Activated CD4-positive, CD25-positive, alpha-beta regulatory T cell (primary cell): ENCODE results near the gene SMTNL2.

Experiments used
- DNase-seq, 4 experiments: peaks; one replicate each; lab custom pipeline; 2025; lab: John Stamatoyannopoulos, UW

Gene SMTNL2

DNA sequence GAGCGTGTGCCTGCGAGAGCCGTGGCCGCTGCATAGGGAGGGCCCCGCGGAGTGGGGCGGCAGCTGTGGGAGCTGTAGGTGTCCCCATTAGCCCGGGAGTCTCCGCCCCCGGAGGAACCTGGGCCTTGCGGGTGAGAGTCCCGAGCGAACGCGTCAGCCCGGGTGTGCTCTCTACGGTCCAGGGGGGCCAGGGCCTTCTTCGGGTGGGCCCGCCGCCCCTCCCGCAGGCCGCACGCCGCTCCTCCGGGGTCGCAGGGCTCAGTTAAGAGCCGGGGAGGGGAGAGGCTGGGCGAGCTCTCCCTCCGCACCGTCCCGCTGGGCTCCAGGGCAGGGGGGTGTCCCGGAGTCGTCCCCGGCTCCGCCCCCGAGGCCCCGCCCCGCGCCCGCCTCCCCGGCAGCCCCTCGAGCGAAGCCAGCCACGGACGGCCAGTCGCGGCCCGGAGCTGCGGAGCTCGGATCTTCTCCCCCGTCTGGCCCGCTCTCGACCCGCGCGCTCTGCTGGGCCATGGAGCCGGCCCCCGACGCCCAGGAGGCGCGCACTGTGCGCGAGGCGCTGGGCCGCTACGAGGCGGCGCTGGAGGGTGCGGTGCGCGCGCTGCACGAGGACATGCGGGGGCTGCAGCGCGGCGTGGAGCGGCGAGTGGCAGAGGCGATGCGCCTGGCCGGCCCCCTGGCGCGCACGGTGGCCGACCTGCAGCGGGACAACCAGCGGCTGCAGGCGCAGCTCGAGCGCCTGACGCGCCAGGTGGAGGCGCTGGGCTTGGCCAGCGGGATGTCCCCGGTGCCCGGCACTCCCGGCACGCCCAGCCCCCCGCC is at the start of gene SMTNL2:
SMTNL2 (plus strand) TSS at position 429 of the 816 bp plus-strand sequence; CDS start at position 506, 77 bp downstream.
- no peak for DNase-seq

DNA sequence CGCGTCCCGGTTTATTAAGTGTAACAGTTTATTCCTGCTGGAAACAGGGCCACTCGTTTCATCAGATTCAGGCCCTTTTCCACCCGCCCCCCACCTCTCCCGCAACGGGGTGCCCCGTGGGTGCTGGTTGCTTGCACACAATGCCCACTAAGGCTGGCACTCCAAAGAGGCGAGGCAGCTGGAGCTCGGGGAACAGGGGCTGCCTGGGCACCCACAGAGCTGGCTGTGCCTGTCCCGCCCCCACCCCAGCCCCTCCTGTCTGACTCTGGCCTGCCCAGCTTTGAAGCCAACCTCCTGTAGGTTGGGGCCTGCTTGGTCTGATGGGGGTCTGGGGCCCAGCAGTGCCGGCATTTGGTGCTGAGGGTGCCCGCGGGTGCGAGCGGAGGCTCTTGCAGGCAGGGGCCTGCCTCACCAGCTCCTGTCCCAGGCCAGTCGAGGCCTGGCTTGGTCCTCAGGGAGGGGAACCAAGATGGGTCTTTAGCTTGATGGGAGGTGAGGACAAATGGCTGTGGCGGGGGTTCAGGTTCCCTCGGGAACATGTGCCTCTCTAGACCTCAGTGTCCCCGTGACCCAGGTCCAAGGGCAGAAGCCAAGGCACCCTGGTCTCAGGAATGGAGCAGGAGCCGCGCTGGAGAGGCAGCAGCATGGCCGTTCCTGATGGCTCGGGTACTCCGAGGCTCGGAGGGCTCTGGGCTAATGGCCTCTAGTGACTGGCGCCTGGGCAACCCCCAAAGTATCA is 49.2 kb upstream of the SMTNL2 start:
- no peak for DNase-seq

DNA sequence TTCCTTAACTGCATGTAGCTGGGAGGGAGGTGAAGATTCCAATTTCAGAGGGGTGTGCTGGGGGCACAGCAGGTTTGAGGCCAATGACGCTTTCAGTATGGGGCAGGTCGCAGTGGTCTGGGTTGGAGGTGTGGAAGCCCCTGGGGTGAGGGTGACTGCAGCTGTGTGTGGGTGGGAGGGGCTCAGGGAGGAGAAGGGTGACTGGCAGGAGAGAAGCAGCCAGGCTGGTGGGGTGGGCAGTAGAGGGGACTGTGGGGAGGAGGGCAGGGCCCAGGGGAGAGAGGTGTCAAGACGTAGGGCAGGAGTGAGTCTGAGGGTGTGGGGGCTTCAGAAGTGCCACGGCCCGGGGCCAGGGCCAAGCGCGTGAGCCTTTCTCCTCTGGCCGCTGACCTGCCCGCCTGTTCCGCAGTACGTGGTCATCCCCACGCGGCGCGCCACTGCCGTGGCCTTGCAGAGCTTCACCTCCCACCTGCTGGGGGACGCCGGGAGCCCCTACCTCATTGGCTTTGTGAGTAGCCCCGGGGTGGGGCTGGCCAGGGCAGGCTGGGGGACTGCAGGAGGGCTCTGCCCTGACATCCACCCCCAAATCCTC is 48.6 kb upstream of the SMTNL2 start:
- DNase-seq, result no peak

DNA sequence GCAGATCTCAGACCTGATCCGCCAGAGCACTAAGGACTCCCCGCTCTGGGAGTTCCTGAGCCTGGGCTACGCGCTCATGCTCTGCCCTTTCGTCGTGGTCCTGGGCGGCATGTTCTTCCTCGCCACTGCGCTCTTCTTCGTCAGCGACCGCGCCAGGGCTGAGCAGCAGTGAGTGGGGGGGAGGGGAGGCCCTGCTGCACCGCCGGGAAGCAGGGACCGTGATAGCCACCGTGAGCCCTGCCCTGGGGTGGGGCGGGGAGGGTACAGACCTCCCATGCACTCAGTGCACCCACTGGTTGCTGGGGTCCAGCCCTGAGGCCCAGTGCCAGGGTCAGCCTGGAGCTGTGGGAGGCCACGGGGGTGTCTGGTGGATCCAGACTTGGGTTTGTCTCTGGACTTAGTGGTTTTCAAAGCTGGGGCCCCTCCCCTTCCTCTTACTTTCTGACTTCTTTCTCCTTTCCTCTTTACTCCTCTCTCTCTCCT is 48.0 kb upstream of the SMTNL2 start:
- no peak for DNase-seq

DNA sequence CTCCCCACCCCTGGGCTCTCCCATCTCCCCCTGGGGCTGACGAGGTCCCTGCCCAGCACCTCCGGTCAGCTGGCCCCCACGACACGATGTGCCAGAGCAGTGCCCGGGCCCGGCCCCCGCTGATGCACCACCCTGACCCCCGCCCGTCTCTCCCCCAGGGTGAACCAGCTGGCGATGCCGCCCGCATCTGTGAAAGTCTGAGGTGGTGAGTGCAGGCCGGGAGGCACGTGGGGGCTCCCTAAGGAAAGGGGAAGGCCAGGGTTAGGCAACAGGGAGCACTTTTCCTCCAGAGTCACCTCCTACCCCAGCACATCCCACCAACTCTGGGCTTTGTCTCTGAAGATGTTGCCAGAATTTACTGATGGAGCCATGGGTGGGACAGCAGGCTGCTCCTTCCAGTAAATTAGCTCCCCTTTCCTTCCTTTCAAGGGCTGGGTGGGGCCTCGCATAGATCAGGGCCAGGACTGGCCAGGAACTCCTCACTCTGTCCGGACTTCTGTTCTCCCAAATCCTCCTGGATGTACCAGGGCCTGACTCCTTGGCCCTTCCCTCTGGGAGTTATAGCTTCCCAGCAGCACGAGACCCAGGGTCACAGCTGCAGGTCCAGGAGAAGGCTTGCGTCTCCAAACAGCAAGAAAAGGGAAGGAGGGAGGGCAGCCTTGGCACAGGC is 47.5 kb upstream of the SMTNL2 start:
- no peak for DNase-seq

DNA sequence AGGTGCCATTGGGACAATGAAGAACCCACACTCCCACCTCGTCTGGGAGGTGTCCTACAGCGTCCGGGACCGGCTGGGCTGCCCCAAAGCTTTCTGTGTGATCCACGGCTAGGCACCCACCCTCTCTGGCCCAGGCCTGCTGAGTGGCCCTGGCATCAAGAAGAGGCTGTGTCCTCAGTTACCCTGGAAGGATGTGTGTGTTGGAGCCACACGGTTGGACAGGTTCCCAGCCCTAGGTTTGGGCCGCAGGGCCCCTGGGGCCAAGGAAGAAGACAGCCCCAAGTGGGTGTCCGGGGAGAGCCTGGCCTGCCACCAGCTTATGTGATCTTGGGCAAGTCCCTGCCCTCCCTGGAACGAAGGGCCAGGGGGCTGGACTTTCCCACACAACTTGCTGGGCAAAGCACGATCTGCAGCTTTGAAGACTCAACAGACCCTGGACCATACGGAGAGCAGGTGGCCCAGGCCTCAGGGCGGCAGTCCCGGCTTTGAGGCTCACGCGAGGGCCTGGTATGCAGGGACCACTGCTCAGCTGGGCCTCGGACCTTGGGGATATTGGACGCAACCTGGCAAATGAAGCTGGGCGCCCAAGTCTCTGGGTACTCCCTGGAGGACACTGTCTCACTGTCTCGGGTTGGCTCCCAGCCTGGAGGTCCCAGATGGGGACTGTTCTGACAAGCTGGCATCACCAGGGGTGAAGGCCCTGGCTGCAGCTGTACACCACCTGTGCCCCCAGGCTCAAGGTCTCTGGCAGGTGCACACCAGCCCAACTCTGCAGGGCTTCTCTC is 46.7 kb upstream of the SMTNL2 start:
- DNase-seq, result no peak

DNA sequence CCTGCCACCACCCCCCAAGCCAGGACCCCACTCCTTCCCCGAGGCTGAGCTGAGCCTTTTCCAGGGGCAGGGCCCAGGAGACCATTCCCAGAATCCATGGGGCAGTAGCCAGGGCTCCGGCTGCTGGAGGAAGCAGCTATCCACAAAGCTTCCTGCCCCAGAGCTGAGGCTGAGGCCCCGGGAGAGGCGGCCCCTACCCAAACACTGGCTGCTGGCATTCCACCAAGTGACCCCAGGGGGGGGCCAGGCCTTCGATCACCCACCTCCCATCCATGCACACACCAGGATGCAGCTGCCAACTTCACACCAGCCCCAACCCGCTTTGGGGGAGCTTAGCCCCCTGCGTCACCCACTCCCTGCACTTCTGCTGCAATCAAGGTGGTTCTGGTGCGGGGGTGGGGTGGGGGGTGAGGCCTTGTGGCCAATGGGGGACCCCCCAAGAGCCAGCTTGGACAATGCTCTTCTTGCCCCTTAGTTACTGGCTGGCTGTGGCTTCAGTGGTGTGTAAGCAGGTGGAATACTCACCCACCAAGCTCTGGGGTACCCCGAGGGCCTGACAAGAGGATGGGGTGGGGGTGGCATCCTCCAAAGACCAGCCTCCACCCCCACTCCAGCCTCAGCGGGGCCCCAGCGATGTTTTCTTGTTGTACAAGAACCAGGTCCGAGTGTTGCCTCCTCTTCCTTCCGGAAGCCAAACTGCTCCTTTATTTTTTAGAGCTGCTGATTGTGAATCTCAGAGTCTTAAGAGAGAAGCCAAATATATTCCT is 45.9 kb upstream of the SMTNL2 start:
- DNase-seq, result no peak

DNA sequence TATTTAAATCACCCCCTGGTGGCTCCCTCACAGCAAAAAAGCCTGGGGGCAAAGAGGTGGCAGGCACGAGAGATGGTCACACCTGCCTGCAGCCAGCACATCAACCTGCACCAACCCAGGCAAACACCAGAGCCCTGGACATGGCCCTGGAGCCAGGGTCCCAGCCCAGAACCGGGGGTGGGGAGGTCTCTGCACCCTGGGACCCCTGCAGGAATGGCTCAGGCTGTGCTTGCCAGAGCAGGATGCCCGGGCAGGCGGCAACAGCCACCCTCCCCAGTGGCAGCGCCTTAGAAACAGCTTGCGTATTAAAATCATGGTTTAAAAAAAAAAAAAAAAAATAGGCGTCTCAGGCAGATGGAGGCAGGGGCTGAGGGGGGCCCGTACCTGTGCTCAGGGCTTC is 45.3 kb upstream of the SMTNL2 start:
- no peak for DNase-seq

DNA sequence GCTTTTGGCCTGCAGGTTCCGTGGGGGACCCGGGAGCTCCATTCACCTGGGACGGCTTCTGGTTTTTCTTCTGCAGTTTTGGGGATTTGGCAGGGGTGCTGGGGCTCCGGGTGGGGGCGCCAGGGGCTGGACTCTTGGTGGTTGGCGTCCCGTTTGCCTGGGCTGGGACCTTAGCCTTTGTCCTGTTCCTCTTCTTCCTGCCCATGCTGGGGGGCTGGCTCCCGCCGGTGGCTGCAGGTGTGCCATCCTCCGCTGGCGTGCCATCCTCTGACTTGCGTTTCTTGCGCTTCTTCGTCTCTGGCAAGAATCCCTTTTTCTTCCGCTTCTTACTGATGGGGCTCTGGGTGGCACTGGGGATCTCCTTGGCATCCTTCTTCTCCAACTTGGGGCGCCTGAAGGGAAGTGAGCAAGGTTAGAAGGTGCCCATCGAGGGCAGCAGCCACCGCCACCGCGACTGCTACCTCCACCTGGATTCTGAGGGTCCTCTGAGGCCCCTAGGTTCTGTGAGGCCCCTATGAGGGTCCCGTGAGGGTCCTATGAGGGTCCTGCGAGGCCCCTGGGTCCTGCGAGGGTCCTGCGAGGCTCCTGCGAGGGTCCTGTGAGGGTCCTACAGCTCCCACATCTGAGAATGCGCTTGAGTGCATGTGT is 44.6 kb upstream of the SMTNL2 start:
- DNase-seq, result no peak

DNA sequence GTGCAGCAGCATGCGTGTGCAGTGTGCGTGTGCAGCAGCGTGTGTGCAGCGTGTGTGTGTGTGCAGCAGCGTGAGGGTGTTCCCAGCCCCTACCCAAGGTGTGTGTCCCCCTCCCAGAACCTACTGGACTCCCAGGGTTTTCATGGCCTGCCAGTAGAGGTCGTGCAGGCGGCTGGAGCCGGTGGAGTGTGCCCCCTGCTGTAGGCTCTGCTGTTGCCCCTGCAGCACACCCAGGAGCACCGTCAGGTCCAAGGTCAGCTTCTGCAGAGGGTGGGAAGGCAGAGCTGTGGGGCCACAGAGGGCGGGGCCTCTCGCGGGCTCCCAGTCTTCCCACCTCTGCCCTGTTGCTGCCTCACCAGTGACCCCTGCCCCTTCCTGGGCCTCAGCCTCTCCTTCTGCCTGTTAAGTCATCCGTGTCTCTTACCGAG is 44.1 kb upstream of the SMTNL2 start:
- DNase-seq, result no peak

DNA sequence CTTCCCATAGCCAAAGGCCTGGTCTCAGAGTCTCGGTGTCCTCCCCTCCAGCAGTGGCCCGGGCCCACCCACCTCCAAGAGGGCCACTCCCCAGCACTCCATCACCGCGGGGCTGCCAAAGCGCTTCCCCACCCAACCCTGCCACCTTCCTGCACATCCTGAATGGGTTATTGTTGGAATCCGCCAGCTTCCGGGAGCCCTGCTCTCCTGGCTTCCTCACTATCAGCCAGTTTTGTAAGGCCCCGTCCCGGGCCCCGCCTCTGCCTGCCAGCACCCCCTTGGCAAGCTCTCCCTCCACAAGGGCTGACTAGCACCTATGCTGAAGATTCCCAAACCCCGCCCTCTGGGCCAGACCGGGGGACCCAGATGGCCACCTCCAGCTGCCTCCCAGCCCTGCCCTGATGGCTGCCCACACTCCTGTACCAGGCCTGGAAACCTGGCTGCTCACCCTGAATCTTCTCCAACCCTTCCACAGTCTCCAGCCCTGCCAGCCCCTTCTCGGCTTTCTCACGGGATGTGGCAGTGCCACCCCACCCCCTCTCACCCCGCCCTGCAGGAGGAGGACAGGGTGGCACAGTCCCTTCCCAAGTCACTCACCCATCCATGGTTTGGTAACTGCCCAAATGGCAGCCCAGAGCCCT is 43.5 kb upstream of the SMTNL2 start:
- DNase-seq, result no peak

DNA sequence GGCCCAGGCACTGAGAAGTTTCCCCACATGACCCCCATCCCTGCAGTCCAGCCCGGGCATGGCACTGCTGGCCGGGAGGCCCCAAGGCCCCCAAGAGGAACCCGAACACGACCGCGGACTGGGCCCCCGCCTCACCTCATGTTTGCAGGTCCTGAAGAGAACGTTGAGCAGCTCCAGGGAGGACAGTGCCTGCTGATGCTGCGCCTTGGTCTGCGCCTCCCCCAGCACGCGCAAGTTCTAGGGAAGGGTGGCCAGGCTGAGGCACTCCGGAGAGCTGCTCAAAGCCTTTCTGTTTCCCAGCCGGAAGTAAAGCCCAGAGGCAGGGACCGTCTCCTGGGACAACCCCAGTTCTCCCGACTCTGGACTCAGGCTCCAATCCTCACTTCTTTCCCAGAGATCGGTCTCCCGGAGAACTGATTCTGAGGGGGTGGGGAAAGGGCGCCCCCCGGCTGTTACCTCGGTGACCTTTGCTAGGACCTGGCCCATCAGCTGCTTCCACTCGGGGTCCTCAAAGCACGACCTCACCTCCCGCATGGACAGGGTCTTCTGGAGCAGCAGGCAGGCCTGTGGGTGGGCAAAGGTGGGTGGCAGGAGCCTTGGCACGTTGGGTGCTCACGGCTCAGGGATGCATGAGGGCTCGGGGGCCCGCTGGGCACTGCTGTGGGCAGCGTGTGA is 42.9 kb upstream of the SMTNL2 start:
- no peak for DNase-seq

DNA sequence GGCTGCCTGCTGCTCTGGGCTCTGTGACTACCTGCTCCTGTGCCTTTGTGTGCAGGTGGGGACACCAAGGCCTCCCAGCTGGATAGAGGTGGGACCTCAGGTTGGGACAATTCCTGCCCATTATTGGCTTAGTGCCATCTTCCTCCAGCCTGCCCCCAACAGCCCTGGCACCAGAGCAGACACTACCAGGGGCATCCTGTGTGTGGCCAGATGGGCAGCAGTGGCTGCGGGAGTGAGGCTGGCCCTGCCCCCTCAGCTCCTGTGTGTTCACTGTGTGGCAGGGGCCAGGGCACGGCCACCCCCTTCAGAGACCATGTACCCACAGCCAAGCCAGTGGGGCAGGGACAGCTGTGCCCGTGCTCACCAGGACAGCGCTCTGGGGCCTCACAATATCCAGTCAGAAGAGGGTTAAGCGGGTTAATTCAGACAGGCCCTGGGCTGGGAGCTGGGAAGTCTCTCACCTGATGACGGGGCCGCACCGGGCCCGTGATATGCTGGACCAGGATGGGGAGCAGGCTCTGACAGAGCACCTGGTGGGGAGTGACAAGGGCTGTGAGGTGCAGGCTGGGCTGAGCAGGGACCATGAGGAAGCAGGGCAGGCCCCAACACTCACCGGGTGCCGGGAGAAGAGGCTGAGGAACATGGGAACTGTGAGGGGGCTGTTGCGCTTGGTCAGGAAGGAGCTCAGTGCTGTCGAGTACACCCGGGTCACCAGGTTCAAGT is 42.2 kb upstream of the SMTNL2 start:
- no peak for DNase-seq

DNA sequence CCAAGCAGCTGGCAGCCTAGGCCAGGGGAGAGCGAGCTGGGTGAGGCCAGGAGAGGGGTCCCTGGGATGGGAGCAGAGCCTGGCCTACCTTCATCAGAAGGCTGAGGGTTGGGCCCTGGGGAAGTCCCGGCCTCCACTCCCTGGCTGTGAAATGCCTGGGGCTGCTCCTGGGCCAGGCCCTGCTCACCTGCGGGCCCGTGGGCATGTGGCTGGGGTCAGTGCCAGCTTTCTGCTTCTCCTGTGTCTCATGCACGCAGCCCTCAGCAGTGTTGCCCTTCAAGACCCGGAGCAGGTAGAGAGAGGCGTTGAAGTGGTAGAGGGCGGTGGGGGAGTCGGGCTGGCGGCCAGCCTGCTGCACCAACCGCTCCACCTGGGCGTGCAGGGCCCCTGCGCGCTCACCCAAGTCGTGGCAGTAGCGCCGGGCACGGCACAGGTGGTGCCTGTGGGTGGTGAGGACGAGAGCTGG is 41.6 kb upstream of the SMTNL2 start:
- no peak for DNase-seq

DNA sequence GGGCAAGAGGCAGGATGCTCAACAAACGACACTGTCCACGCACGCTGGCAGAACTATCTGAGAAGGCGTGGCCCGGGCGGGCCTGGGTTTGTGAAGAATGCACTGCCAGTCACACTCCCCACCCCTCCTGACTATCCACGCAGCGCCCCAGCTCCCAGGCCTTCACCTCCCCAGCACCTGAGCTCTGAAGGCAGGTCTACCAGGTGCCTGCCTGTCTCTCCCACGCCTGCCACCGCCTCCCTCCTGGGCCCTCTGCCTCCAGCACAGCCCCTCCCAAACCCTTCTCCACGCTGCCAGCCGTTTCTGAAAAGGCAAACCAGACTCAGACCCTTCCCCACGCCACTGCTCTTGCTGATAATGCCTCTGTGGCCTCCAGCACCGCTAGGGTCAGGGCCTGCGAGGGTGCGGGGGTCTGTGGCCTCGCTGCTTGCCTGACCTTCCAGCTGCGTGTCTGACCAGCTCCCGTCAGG is 40.7 kb upstream of the SMTNL2 start:
- no peak for DNase-seq

DNA sequence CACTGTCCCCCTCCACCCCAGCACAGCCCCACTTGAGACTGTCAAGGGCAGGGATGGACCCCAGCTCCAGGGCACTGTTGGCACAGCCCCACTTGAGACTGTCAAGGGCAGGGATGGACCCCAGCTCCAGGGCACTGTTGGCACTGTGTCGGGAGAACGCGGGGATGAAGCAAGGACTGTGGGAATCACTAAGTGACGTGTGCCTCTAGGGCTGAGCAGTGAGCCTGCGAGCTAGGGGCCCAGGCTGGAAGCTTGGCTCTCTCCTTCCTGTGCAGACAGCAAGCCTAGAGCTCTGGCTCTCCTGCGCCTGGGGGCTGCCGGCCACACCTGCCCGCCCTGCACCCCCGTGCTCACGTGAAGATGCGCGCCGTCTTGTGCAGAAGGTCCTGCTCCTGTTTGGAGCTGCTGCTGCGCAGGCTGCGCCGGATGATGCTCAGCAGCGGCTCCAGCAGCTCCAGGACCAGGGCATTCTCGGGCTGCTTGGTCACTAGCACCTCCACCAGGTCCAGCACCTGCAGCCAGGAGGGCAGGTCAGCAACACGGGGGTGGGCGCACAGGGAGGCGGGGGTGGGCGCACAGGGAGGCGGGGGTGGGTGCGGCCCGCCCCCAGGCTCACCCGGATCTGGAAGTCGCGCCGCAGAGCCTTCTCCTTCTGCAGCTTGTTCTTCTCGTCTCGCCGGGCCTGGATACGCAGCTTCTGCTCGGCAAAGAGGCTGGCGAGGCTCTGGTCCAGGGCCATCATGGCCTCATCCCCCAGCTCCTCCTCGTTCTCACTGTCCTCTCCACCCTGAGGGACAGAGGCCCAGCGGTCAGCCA is 40.0 kb upstream of the SMTNL2 start:
- no peak for DNase-seq

DNA sequence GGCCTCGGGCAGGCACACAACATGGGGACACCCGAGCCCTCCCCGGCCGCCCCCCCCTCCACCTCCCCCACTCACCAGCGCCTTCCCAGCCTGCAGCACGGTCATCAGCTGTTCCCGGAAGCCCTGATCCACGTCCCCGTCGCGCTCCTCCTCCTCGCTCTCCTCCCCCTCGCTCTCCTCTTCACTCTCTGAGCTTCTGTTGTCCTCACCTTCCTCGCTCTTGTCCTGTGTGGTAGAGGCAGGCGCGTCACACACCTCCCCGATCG is 39.4 kb upstream of the SMTNL2 start:
- no peak for DNase-seq
